GM12891 (cell line): ENCODE results near the gene CTAGE4.
"Not testable (repeated sequence)": the region's sequence is repeated elsewhere in the genome, so short reads cannot be mapped to it uniquely, and the experiment has no call there.

ENCODE experiments used
- DNase-seq: peaks from one replicate; pipeline ENCODE4 v3.0.0; 2011; ENCODE audit warnings: low spot score; ENCODE audit not compliant: insufficient read length
- FAIRE-seq: peaks from 2 replicates; lab custom pipeline; 2011; peaks lifted over from hg19 to GRCh38; lab: Jason Lieb, UNC

Gene CTAGE4

GRCh38 chr7:144195212-144195872 is 12.1 kb downstream of the CTAGE4 start, which contains the start of gene ARHGEF35:
Gene ARHGEF35, minus strand, starts transcription at chr7:144195833. Its CDS starts 7,450 bp downstream, at chr7:144188383.
- DNase-seq = not testable (repeated sequence)

GRCh38 chr7:144198934-144199333 is 15.7 kb downstream of the CTAGE4 start:
- not testable (repeated sequence) for DNase-seq
- peak; percentile 48 for FAIRE-seq

More at GRCh38 chr7:144195212-144195872, 12.1 kb downstream of the CTAGE4 start, which contains the start of gene ARHGEF35:
- not testable (repeated sequence) for FAIRE-seq

GRCh38 chr7:144201978-144202377 is 18.7 kb downstream of the CTAGE4 start:
- peak; percentile 50 for FAIRE-seq
- DNase-seq = not testable (repeated sequence)

GRCh38 chr7:144203086-144203485 is 19.8 kb downstream of the CTAGE4 start:
- FAIRE-seq = peak; percentile 90
- DNase-seq = not testable (repeated sequence)

GRCh38 chr7:144205306-144205705 is 22.0 kb downstream of the CTAGE4 start:
- FAIRE-seq, DNase-seq: not testable (repeated sequence)

- peak; percentile 85 for FAIRE-seq
- not testable (repeated sequence) for DNase-seq
These were observed 33.9 kb downstream of the CTAGE4 start for GRCh38 chr7:144217200-144217599.

GRCh38 chr7:144218581-144218980 is 35.3 kb downstream of the CTAGE4 start:
- not testable (repeated sequence) for FAIRE-seq, DNase-seq

- not testable (repeated sequence) for DNase-seq, FAIRE-seq
These were observed 35.9 kb downstream of the CTAGE4 start for GRCh38 chr7:144219149-144219548.

- not testable (repeated sequence) for DNase-seq
- FAIRE-seq = peak; percentile 16
These were observed 37.3 kb downstream of the CTAGE4 start for GRCh38 chr7:144220531-144220930.

GRCh38 chr7:144223675-144224074 is 40.4 kb downstream of the CTAGE4 start:
- peak; percentile 50 for FAIRE-seq
- not testable (repeated sequence) for DNase-seq

GRCh38 chr7:144226866-144227265 is 43.6 kb downstream of the CTAGE4 start:
- not testable (repeated sequence) for DNase-seq
- FAIRE-seq = peak; percentile 70

- FAIRE-seq = not testable (repeated sequence)
These were observed 45.5 kb downstream of the CTAGE4 start for GRCh38 chr7:144228810-144229209.

GRCh38 chr7:144231027-144231426 is 47.8 kb downstream of the CTAGE4 start:
- not testable (repeated sequence) for DNase-seq
- FAIRE-seq = peak; percentile 20

More at GRCh38 chr7:144228810-144229209, 45.5 kb downstream of the CTAGE4 start:
- not testable (repeated sequence) for DNase-seq

- FAIRE-seq, DNase-seq: not testable (repeated sequence)
These were observed 49.8 kb downstream of the CTAGE4 start for GRCh38 chr7:144233039-144233438.
